ENCODE results near the gene PPFIBP1.
A peak's percentile ranks its signal among the peaks of the same experiment; 100 is the strongest.

DNA sequence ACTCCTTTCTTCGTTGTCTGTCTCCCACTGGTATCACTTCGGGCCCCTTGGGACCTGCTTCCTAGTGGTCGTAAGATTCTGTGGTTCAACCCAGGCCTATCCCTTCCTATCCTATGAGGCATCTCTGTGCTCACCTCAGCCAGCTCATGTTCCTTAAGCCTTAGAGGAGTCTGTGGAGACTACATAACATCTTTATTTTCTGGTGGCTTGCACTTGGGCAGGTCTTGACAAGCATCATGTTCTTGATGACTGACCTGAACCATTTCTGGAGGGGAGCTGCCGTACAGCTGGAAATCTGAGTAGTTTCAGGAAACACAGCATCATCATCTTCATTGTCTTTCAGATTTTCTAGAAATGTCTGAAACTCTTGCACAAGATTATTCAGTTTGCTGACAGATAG is 69.3 kb downstream of the PPFIBP1 start:
- no peak for TF ChIP-seq POLR2A (IDR thresholded peaks at IDR 0.05)
- no peak for TF ChIP-seq CTCF (IDR thresholded peaks at IDR 0.05)
- TF ChIP-seq POLR2AphosphoS5 (IDR thresholded peaks at IDR 0.05): peak; percentile 11

Measured in prostate gland (tissue), 2 donors.